HCT116 (cell line): Measurements from ENCODE around the gene RUNX2.

ENCODE experiments used
- CTCF ChIP-seq, 3 experiments: fragments of 200-600 bp in 1 of 3; sonication (generic) in 1 of 3; IDR thresholded peaks in 2 of 3; conservative IDR thresholded peaks in 1 of 3; 2 replicates each; pipeline ENCODE4 v1.5.1; 2012 to 2017; ENCODE audit warnings: low read depth in 2 of 3, low read length in 2 of 3, antibody characterized with exemption in 1 of 3, borderline replicate concordance in 1 of 3, control low read depth in 1 of 3, mild to moderate bottlenecking in 1 of 3, mixed read lengths in 1 of 3, mixed run types in 1 of 3, moderate library complexity in 1 of 3; ENCODE audit not compliant: insufficient read depth in 1 of 3
- EZH2 ChIP-seq: fragments of 200-600 bp; sonication (generic); IDR thresholded peaks from 2 replicates; pipeline ENCODE4 v1.6.1; 2017; ENCODE audit warnings: antibody characterized with exemption, mixed run types
- EZH2phosphoT487 ChIP-seq: fragments of 200-600 bp; IDR thresholded peaks from 2 replicates; pipeline ENCODE4 v1.6.1; 2018; ENCODE audit warnings: antibody characterized with exemption, borderline replicate concordance
- FOSL1 ChIP-seq: IDR thresholded peaks from 2 replicates; pipeline ENCODE4 v1.6.1; 2012; ENCODE audit warnings: low read depth
- JUND ChIP-seq: IDR thresholded peaks from 2 replicates; pipeline ENCODE4 v1.6.1; 2012
- MAX ChIP-seq: IDR thresholded peaks from 2 replicates; pipeline ENCODE4 v1.6.1; 2012
- POLR2A ChIP-seq: IDR thresholded peaks from 2 replicates; pipeline ENCODE4 v1.7.0; 2011; ENCODE audit warnings: borderline replicate concordance; ENCODE audit not compliant: insufficient read depth, insufficient read length; ENCODE audit errors: extremely low read depth
- POLR2AphosphoS5 ChIP-seq: IDR thresholded peaks from 2 replicates; pipeline ENCODE4 v1.6.1; 2011; ENCODE audit warnings: mild to moderate bottlenecking, low read depth, low read length, moderate library complexity
- SIN3A ChIP-seq: IDR thresholded peaks from 2 replicates; pipeline ENCODE4 v1.6.1; 2012; ENCODE audit warnings: low read depth
- SP1 ChIP-seq: IDR thresholded peaks from 2 replicates; pipeline ENCODE4 v1.6.1; 2012; ENCODE audit warnings: low read depth
- ZFX ChIP-seq: fragments of 450-650 bp; IDR thresholded peaks from 2 replicates; pipeline ENCODE4 v1.6.1; 2017
- ZNF274 ChIP-seq: fragments of 200-500 bp; sonication (Bioruptor generic); IDR thresholded peaks from 2 replicates; pipeline ENCODE4 v1.6.1; 2014; ENCODE audit warnings: mild to moderate bottlenecking, low read depth, low read length, inconsistent platforms
- TF ChIP-seq, protein P1 (sequence below): IDR thresholded peaks from 2 replicates; pipeline ENCODE4 v1.6.1; 2012; ENCODE audit warnings: low read depth
- TF ChIP-seq, protein P2 (sequence below): IDR thresholded peaks from 2 replicates; pipeline ENCODE4 v1.6.1; 2012

DNA sequence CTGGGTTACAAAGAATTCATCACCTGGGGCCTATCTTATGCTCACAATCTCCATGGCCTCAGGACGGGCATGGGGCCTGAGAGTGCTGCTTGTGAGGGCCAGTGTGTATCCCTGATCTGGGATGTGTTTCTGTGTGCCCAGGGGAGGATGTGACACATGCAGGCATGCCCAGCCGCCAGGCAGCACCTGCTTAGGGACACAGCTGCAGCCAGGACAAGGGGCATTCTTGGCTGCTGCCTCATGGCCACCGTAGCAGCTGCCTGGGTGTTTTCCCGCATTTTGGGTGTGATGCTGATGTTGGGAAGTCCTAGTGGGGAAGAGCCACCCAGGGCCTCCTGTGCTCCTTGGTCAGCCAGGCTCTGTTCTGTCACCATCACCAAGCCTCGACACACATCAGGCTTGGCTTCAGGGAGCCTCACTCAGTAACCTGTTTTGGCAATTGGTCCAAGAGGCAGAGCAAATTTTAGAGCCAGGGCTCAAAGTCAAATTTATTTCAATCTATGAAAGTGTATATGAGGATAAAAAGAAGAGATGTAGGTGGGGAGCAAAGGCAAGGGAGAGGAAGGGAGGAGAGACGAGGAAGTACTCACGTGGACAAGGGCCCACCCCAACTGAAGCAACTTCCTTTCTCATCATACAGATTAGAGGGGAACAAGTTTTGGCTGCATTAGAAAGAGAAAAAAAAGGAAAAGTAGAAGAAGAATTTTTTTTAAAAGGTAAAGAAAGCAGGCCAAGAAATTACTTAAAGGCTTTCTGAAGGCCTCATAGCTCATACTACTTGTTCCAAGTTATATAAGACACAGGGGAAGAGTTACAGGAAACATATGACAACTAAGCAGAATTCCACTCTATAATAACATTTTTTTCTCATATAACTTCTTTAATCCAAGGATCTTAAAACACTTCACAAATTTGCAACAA, 319.5 kb downstream of the RUNX2 start:
- TF ChIP-seq POLR2A, result no peak
- no peak for TF ChIP-seq SP1
- TF ChIP-seq EZH2, result no peak
- TF ChIP-seq CTCF (IDR thresholded peaks at IDR 0.05 in 2 of 3, conservative IDR thresholded peaks at IDR 0.05 in 1 of 3; ENCODE audit: borderline replicate concordance in 1 of 3, insufficient read depth in 1 of 3, low read depth in 2 of 3, low read length in 2 of 3), result no peak
- TF ChIP-seq, protein P1, sequence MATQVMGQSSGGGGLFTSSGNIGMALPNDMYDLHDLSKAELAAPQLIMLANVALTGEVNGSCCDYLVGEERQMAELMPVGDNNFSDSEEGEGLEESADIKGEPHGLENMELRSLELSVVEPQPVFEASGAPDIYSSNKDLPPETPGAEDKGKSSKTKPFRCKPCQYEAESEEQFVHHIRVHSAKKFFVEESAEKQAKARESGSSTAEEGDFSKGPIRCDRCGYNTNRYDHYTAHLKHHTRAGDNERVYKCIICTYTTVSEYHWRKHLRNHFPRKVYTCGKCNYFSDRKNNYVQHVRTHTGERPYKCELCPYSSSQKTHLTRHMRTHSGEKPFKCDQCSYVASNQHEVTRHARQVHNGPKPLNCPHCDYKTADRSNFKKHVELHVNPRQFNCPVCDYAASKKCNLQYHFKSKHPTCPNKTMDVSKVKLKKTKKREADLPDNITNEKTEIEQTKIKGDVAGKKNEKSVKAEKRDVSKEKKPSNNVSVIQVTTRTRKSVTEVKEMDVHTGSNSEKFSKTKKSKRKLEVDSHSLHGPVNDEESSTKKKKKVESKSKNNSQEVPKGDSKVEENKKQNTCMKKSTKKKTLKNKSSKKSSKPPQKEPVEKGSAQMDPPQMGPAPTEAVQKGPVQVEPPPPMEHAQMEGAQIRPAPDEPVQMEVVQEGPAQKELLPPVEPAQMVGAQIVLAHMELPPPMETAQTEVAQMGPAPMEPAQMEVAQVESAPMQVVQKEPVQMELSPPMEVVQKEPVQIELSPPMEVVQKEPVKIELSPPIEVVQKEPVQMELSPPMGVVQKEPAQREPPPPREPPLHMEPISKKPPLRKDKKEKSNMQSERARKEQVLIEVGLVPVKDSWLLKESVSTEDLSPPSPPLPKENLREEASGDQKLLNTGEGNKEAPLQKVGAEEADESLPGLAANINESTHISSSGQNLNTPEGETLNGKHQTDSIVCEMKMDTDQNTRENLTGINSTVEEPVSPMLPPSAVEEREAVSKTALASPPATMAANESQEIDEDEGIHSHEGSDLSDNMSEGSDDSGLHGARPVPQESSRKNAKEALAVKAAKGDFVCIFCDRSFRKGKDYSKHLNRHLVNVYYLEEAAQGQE, result no peak
- no peak for TF ChIP-seq ZNF274
- TF ChIP-seq JUND, result no peak
- no peak for TF ChIP-seq MAX
- TF ChIP-seq FOSL1, result no peak
- TF ChIP-seq, protein P2, sequence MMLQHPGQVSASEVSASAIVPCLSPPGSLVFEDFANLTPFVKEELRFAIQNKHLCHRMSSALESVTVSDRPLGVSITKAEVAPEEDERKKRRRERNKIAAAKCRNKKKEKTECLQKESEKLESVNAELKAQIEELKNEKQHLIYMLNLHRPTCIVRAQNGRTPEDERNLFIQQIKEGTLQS, result no peak
- TF ChIP-seq EZH2phosphoT487, result no peak
- TF ChIP-seq ZFX, result no peak
- TF ChIP-seq POLR2AphosphoS5, result no peak
- no peak for TF ChIP-seq SIN3A
